Astrocyte (in vitro differentiated cells and primary cell): ENCODE results near the gene PTCD3. TPM values are rescaled to one million over a fixed set of nuclear protein-coding genes. Genes with fewer than 3 reads are reported as not detected.

Experiments
- DNase-seq: peaks from one replicate; pipeline ENCODE4 v3.0.0-alpha.2; 2010; ENCODE audit warnings: low read depth
- FAIRE-seq: peaks from 2 replicates; lab custom pipeline; 2011; peaks lifted over from hg19 to GRCh38; lab: Jason Lieb, UNC
- H2AFZ ChIP-seq: 2 replicates; pipeline ENCODE4 v1.6.0; 2012; ENCODE audit warnings: low read depth, low read length, inconsistent platforms
- H3K27ac ChIP-seq: 2 replicates; pipeline ENCODE4 v1.5.1; 2011; ENCODE audit warnings: low read depth, low read length, inconsistent platforms
- H3K27me3 ChIP-seq: 2 replicates; pipeline ENCODE4 v1.6.0; 2011; ENCODE audit warnings: low read length, inconsistent platforms; ENCODE audit not compliant: insufficient read depth
- H3K36me3 ChIP-seq: 2 replicates; pipeline ENCODE4 v1.5.1; 2011; ENCODE audit warnings: low read length, inconsistent platforms; ENCODE audit not compliant: insufficient read depth
- H3K4me1 ChIP-seq: 2 replicates; pipeline ENCODE4 v1.5.1; 2011; ENCODE audit warnings: low read length, inconsistent platforms; ENCODE audit not compliant: insufficient read depth
- H3K4me2 ChIP-seq: 2 replicates; pipeline ENCODE4 v1.6.0; 2012; ENCODE audit warnings: low read length, inconsistent platforms
- H3K4me3 ChIP-seq: 2 replicates; pipeline ENCODE4 v1.5.1; 2011; ENCODE audit warnings: low read depth, mild to moderate bottlenecking, low read length, inconsistent platforms; ENCODE audit not compliant: insufficient read depth
- H3K79me2 ChIP-seq: 2 replicates; pipeline ENCODE4 v1.6.0; 2012; ENCODE audit warnings: mild to moderate bottlenecking, low read length, inconsistent platforms; ENCODE audit not compliant: insufficient read depth
- H3K9ac ChIP-seq: 2 replicates; pipeline ENCODE4 v1.6.0; 2012; ENCODE audit warnings: mild to moderate bottlenecking, low read length, inconsistent platforms
- H3K9me3 ChIP-seq: 2 replicates; pipeline ENCODE4 v1.5.1; 2012; ENCODE audit warnings: low read depth, mild to moderate bottlenecking, low read length, inconsistent platforms; ENCODE audit not compliant: insufficient read depth
- H4K20me1 ChIP-seq: 2 replicates; pipeline ENCODE4 v1.6.0; 2012; ENCODE audit warnings: low read length, inconsistent platforms; ENCODE audit not compliant: insufficient read depth
- H3K27ac Mint-ChIP-seq: one replicate; pipeline ENCODE4 v1.8.0; 2021; ENCODE audit warnings: mild to moderate bottlenecking, mixed read lengths; ENCODE audit not compliant: unreplicated experiment
- H3K27me3 Mint-ChIP-seq: one replicate; pipeline ENCODE4 v1.8.0; 2021; ENCODE audit warnings: low read depth, mixed read lengths; ENCODE audit not compliant: unreplicated experiment
- H3K36me3 Mint-ChIP-seq: one replicate; pipeline ENCODE4 v1.8.0; 2021; ENCODE audit warnings: low read depth, mixed read lengths; ENCODE audit not compliant: unreplicated experiment
- H3K4me1 Mint-ChIP-seq: one replicate; pipeline ENCODE4 v1.8.0; 2021; ENCODE audit warnings: low read depth, mixed read lengths; ENCODE audit not compliant: unreplicated experiment
- H3K4me3 Mint-ChIP-seq: one replicate; pipeline ENCODE4 v1.8.0; 2021; ENCODE audit warnings: mild to moderate bottlenecking, moderate library complexity, mixed read lengths; ENCODE audit not compliant: unreplicated experiment
- H3K9me3 Mint-ChIP-seq: one replicate; pipeline ENCODE4 v1.8.0; 2021; ENCODE audit warnings: mild to moderate bottlenecking, mixed read lengths; ENCODE audit not compliant: unreplicated experiment
- EZH2 ChIP-seq: IDR thresholded peaks from 2 replicates; pipeline ENCODE4 v1.6.1; 2012; ENCODE audit warnings: mild to moderate bottlenecking, low read length, inconsistent platforms; ENCODE audit not compliant: insufficient read depth
- total RNA-seq: library from RNA; stranded (reverse); gene quantifications from 2 replicates; pipeline ENCODE4 v1.2.1, GENCODE V29; 2021
- TF ChIP-seq, protein P1 (sequence below): IDR thresholded peaks from 2 replicates; pipeline ENCODE4 v1.5.1; 2011; ENCODE audit warnings: low read depth, mild to moderate bottlenecking, inconsistent platforms, low read length, moderate library complexity; ENCODE audit not compliant: insufficient read depth

The PTCD3 gene
- total RNA-seq, 1 donor from 2014 or later = 74.5 TPM

- Histone ChIP-seq H3K27me3 (no peaks in the 10 kb centered on the region), H3K4me2 (no peak overlapping the region), H3K79me2 (no peaks in the 10 kb centered on the region), H3K9ac (no peak overlapping the region), H3K27ac (no peak overlapping the region), H4K20me1 (peaks cover 3% of the 10 kb centered on the region), H3K4me1 (no peaks in the 10 kb centered on the region), H3K9me3 (no peaks in the 10 kb centered on the region), H3K4me3 (no peak overlapping the region), H2AFZ (no peak overlapping the region), H3K36me3 (peaks cover 66% of the 10 kb centered on the region)
- no peak for TF ChIP-seq EZH2
- TF ChIP-seq, protein P1, sequence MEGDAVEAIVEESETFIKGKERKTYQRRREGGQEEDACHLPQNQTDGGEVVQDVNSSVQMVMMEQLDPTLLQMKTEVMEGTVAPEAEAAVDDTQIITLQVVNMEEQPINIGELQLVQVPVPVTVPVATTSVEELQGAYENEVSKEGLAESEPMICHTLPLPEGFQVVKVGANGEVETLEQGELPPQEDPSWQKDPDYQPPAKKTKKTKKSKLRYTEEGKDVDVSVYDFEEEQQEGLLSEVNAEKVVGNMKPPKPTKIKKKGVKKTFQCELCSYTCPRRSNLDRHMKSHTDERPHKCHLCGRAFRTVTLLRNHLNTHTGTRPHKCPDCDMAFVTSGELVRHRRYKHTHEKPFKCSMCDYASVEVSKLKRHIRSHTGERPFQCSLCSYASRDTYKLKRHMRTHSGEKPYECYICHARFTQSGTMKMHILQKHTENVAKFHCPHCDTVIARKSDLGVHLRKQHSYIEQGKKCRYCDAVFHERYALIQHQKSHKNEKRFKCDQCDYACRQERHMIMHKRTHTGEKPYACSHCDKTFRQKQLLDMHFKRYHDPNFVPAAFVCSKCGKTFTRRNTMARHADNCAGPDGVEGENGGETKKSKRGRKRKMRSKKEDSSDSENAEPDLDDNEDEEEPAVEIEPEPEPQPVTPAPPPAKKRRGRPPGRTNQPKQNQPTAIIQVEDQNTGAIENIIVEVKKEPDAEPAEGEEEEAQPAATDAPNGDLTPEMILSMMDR = no peak
- Mint-ChIP-seq H3K9me3 (no peaks in the 10 kb centered on the region), H3K4me1 (no peaks in the 10 kb centered on the region), H3K4me3 (no peak overlapping the region), H3K27me3 (no peaks in the 10 kb centered on the region), H3K27ac (no peak overlapping the region), H3K36me3 (peaks cover 35% of the 10 kb centered on the region)
- DNase-seq = no peak
- no peak for FAIRE-seq
Measured at GRCh38 chr2:86139981-86140380, 33.9 kb downstream of the PTCD3 start.

DNA sequence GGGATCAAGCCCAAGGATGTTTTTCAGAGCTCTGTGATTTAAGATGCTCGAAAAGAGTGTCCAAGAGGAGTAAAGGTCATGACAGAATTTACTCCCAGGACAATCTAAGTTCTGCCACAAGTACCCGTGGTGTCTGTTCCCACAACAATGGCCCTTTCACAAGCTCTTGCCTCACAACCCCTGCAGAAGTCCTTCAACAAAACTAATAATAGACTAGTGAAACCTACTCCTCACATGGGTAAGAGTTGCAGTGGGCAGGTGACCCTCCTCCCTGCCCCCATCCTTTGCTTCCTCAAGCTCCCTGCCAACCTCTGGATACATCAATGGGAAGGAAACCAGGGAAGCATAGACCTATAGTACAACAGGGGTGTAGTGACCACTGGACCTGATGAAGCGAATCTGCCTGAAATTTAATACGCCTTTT, 34.9 kb downstream of the PTCD3 start:
- TF ChIP-seq, protein P1 = no peak
- no peak for TF ChIP-seq EZH2
- Histone ChIP-seq H3K27me3 (no peaks in the 10 kb centered on the region), H3K9me3 (no peaks in the 10 kb centered on the region), H3K79me2 (no peaks in the 10 kb centered on the region), H3K4me2 (no peak overlapping the region), H3K4me3 (no peak overlapping the region), H4K20me1 (peaks cover 3% of the 10 kb centered on the region), H2AFZ (no peak overlapping the region), H3K9ac (no peak overlapping the region), H3K36me3 (peaks cover 61% of the 10 kb centered on the region), H3K4me1 (no peaks in the 10 kb centered on the region), H3K27ac (no peak overlapping the region)
- FAIRE-seq (no peak), DNase-seq (no peak)
- Mint-ChIP-seq H3K27me3 (no peaks in the 10 kb centered on the region), H3K4me1 (no peaks in the 10 kb centered on the region), H3K9me3 (no peaks in the 10 kb centered on the region), H3K27ac (no peak overlapping the region), H3K4me3 (no peak overlapping the region), H3K36me3 (peaks cover 29% of the 10 kb centered on the region)

GRCh38 chr2:86142436-86143257, 36.6 kb downstream of the PTCD3 start:
- Histone ChIP-seq H4K20me1 (peaks cover 3% of the 10 kb centered on the region), H3K4me1 (no peaks in the 10 kb centered on the region), H3K79me2 (no peaks in the 10 kb centered on the region), H3K36me3 (peaks cover 55% of the 10 kb centered on the region), H3K27me3 (no peaks in the 10 kb centered on the region), H3K9ac (no peak overlapping the region), H3K4me3 (no peak overlapping the region), H3K9me3 (no peaks in the 10 kb centered on the region), H2AFZ (no peak overlapping the region), H3K4me2 (no peak overlapping the region), H3K27ac (no peak overlapping the region)
- H3K4me3 Mint-ChIP-seq = no peak overlapping the region
- TF ChIP-seq, protein P1 = no peak
- TF ChIP-seq EZH2 = no peak
- DNase-seq = no peak
- H3K27ac Mint-ChIP-seq = no peak overlapping the region
- no peaks in the 10 kb centered on the region for H3K9me3 Mint-ChIP-seq
- no peak for FAIRE-seq
- no peaks in the 10 kb centered on the region for H3K27me3 Mint-ChIP-seq
- no peaks in the 10 kb centered on the region for H3K4me1 Mint-ChIP-seq
- H3K36me3 Mint-ChIP-seq = peaks cover 25% of the 10 kb centered on the region
